SK-N-SH (cell line): Measurements from ENCODE around the gene DACH1.
A peak's percentile ranks its signal among the peaks of the same experiment; 100 is the strongest.

Experiments
- CTCF ChIP-seq: fragments of 200-600 bp; sonication (generic); IDR thresholded peaks from 2 replicates; pipeline ENCODE4 v1.6.1; 2017; ENCODE audit warnings: antibody characterized with exemption, mild to moderate bottlenecking, moderate library complexity
- EZH2phosphoT487 ChIP-seq: fragments of 200-600 bp; sonication (generic); IDR thresholded peaks from 2 replicates; pipeline ENCODE4 v1.6.1; 2017; ENCODE audit warnings: low read depth, mixed run types, mild to moderate bottlenecking, antibody characterized with exemption, moderate library complexity, borderline replicate concordance
- FOXJ3 ChIP-seq: sonication (generic); formaldehyde crosslinking; IDR thresholded peaks from 2 replicates; pipeline ENCODE4 v1.5.1; 2020; ENCODE audit warnings: mild to moderate bottlenecking, missing genetic modification reagents
- FOXM1 ChIP-seq: IDR thresholded peaks from 2 replicates; pipeline ENCODE4 v1.4.0; 2012; ENCODE audit warnings: low read depth, mild to moderate bottlenecking
- MAX ChIP-seq: IDR thresholded peaks from 2 replicates; pipeline ENCODE4 v1.4.0; 2012; ENCODE audit warnings: low read depth
- SMC3 ChIP-seq: IDR thresholded peaks from 2 replicates; pipeline ENCODE4 v1.6.1; 2012; ENCODE audit warnings: low read depth, low read length, improper control_type of control experiment
- USF2 ChIP-seq: fragments of 150-350 bp; IDR thresholded peaks from 2 replicates; pipeline ENCODE4 v1.6.1; 2017; ENCODE audit warnings: antibody characterized with exemption, low read length, low read depth, borderline replicate concordance

GRCh38 chr13:71524245-71524612 is 342.8 kb downstream of the DACH1 start:
- TF ChIP-seq FOXJ3 (CRISPR knock-in tag), result 0 out of 2 replicates have a peak, but pooled peaks have one; percentile 7
- TF ChIP-seq MAX, result no peak
- TF ChIP-seq SMC3, result no peak
- no peak for TF ChIP-seq CTCF
- TF ChIP-seq EZH2phosphoT487, result no peak
- no peak for TF ChIP-seq FOXM1
- TF ChIP-seq USF2, result no peak
